Testis (tissue), 3 donors: ENCODE results near the gene CDH23. TPM values are rescaled to one million over a fixed set of nuclear protein-coding genes. Genes with fewer than 3 reads are reported as not detected.

Source experiments
- DNase-seq: peaks from one replicate; pipeline ENCODE4 v3.0.0-alpha.2; 2019
- H3K27ac ChIP-seq, 2 donors: fragments of 200-600 bp; sonication (generic); one replicate each; pipeline ENCODE4 v1.5.1; 2019
- H3K27me3 ChIP-seq: fragments of 200-600 bp; sonication (generic); one replicate; pipeline ENCODE4 v1.5.1; 2019
- H3K36me3 ChIP-seq: fragments of 200-600 bp; sonication (generic); one replicate; pipeline ENCODE4 v1.5.1; 2017; ENCODE audit warnings: low read depth; ENCODE audit errors: missing control alignments
- H3K4me1 ChIP-seq: fragments of 200-600 bp; sonication (generic); one replicate; pipeline ENCODE4 v1.5.1; 2019
- H3K4me3 ChIP-seq, 2 donors: fragments of 200-600 bp; sonication (generic); one replicate each; pipeline ENCODE4 v1.5.1; 2017 to 2019
- H3K9me3 ChIP-seq: fragments of 200-600 bp; sonication (generic); one replicate; pipeline ENCODE4 v1.5.1; 2017
- CTCF ChIP-seq, 3 experiments: fragments of 450-650 bp in 2 of 3; fragments of 200-600 bp in 1 of 3; sonication (generic) in 1 of 3; IDR thresholded peaks; one replicate each; pipeline ENCODE4 v1.5.1; 2016 to 2019; ENCODE audit warnings: antibody characterized with exemption in 3 of 3, mild to moderate bottlenecking in 2 of 3, moderate library complexity in 1 of 3
- POLR2A ChIP-seq: fragments of 450-650 bp; IDR thresholded peaks from one replicate; pipeline ENCODE4 v1.6.1; 2017; ENCODE audit warnings: antibody characterized with exemption, mild to moderate bottlenecking, moderate library complexity
- WGBS, 2 donors: methylation state at CpG; one replicate each; pipeline ENCODE4 v1.1.5; 2018; 5-methylcytosine and 5-hydroxymethylcytosine counted together
- intact Hi-C: fragments of 100-400 bp; cut with DNase I; formaldehyde crosslinking; loops from one replicate; pipeline ENCODE4 v1.15.1; 2023; ENCODE audit warnings: low total_unique reads
- polyA plus RNA-seq: library from polyadenylated mRNA; stranded (reverse); fragments of 350-450 nt; fragmentation: Illumina TruSeq; extraction: RNeasy Lipid Tissue Mini Kit (QIAGEN cat#74804); gene quantifications from one replicate; pipeline ENCODE4 v1.2.3, GENCODE V29; 2014; ENCODE audit warnings: low read depth, low replicate concordance; ENCODE audit not compliant: insufficient read depth
- total RNA-seq, 2 donors: library from RNA; depleted of rRNA; stranded (reverse); fragments of >200 nt; gene quantifications; one replicate each; pipeline ENCODE4 v1.2.3, GENCODE V29; 2016

Gene CDH23
- total and polyA plus RNA-seq, 3 donors from 2014 or later: 29.8 to 125 (median 81.7) TPM

GRCh38 chr10:71675295-71675970 is 278.7 kb downstream of the CDH23 start:
- Histone ChIP-seq H3K36me3 (no peaks in the 10 kb centered on the region), H3K27me3 (no peaks in the 10 kb centered on the region), H3K27ac (no peak overlapping the region), H3K4me1 (no peaks in the 10 kb centered on the region), H3K4me3 (no peak overlapping the region), H3K9me3 (no peaks in the 10 kb centered on the region)
- no peak for TF ChIP-seq CTCF (IDR thresholded peaks at IDR 0.05)
- no peak for TF ChIP-seq POLR2A
- 96 to 97% methylated on average over 6 of the region's 6 CpGs for WGBS, 2 donors
- intact Hi-C loops: no loop called here
- DNase-seq: no peak

GRCh38 chr10:71677261-71677660 is 280.5 kb downstream of the CDH23 start:
- intact Hi-C loops: no loop called here

GRCh38 chr10:71678057-71678805 is 281.5 kb downstream of the CDH23 start:
- Histone ChIP-seq H3K9me3 (no peaks in the 10 kb centered on the region), H3K27me3 (no peaks in the 10 kb centered on the region), H3K27ac (no peak overlapping the region), H3K4me3 (no peak overlapping the region), H3K4me1 (no peaks in the 10 kb centered on the region), H3K36me3 (no peaks in the 10 kb centered on the region)
- intact Hi-C loops: no loop called here
- TF ChIP-seq CTCF (IDR thresholded peaks at IDR 0.05) (no peak), POLR2A (no peak)
- 90 to 92% methylated on average over 10 of the region's 10 CpGs for WGBS, 2 donors
- DNase-seq: no peak

More at GRCh38 chr10:71677261-71677660, 280.5 kb downstream of the CDH23 start:
- DNase-seq: no peak
- TF ChIP-seq POLR2A (no peak), CTCF (IDR thresholded peaks at IDR 0.05) (no peak)
- Histone ChIP-seq H3K4me1 (no peaks in the 10 kb centered on the region), H3K27ac (no peak overlapping the region), H3K9me3 (no peaks in the 10 kb centered on the region), H3K36me3 (no peaks in the 10 kb centered on the region), H3K4me3 (no peak overlapping the region), H3K27me3 (no peaks in the 10 kb centered on the region)
- WGBS, 2 donors: 88 to 95% methylated on average over 16 to 17 of the region's 17 CpGs

- WGBS, 2 donors: 84 to 93% methylated on average over 2 to 9 of the region's 9 CpGs
- H3K4me1 ChIP-seq: no peaks in the 10 kb centered on the region
- intact Hi-C loops: no loop called here
- no peak overlapping the region for H3K4me3 ChIP-seq
- DNase-seq: no peak
- TF ChIP-seq POLR2A: no peak
- TF ChIP-seq CTCF (IDR thresholded peaks at IDR 0.05): no peak
- no peaks in the 10 kb centered on the region for H3K36me3 ChIP-seq
- H3K9me3 ChIP-seq: no peaks in the 10 kb centered on the region
- no peaks in the 10 kb centered on the region for H3K27me3 ChIP-seq
- no peak overlapping the region for H3K27ac ChIP-seq
These were observed 282.7 kb downstream of the CDH23 start for GRCh38 chr10:71679425-71679824.
